HL-60 (cell line): ENCODE data around the gene MCU.

Experiments
- DNase-seq, 2 experiments: peaks; one replicate each; pipeline ENCODE4 v3.0.0-alpha.2; 2010 to 2020; ENCODE audit warnings: low read depth in 1 of 2, low spot score in 1 of 2
- H3K27ac ChIP-seq: fragments of 250-450 bp; sonication (Bioruptor Pico); replicated peaks from 2 replicates; pipeline ENCODE4 v1.5.1; 2020; ENCODE audit warnings: mild to moderate bottlenecking, moderate library complexity
- H3K27me3 ChIP-seq: fragments of 250-450 bp; sonication (Bioruptor Pico); 2 replicates; pipeline ENCODE4 v1.5.1; 2021; ENCODE audit warnings: mild to moderate bottlenecking, moderate library complexity; ENCODE audit not compliant: insufficient read depth, poor library complexity, severe bottlenecking
- H3K4me3 ChIP-seq: replicated peaks from 2 replicates; pipeline ENCODE4 v1.5.1; 2011; ENCODE audit warnings: mild to moderate bottlenecking, control low read depth, low read length; ENCODE audit not compliant: insufficient read depth
- CTCF ChIP-seq: IDR thresholded peaks from one replicate; pipeline ENCODE4 v1.5.1; 2011; ENCODE audit warnings: low read length, control low read depth, inconsistent platforms; ENCODE audit not compliant: insufficient read depth
- GABPA ChIP-seq: IDR thresholded peaks from 2 replicates; pipeline ENCODE4 v1.6.1; 2012; ENCODE audit warnings: low read depth
- POLR2AphosphoS5 ChIP-seq: IDR thresholded peaks from 2 replicates; pipeline ENCODE4 v1.6.1; 2012; ENCODE audit warnings: low read depth
- REST ChIP-seq: IDR thresholded peaks from 2 replicates; pipeline ENCODE4 v1.6.1; 2012; ENCODE audit warnings: low read depth; ENCODE audit not compliant: insufficient replicate concordance
- SPI1 ChIP-seq: IDR thresholded peaks from 2 replicates; pipeline ENCODE4 v1.6.1; 2012; ENCODE audit warnings: low read depth, mild to moderate bottlenecking, borderline replicate concordance

Gene MCU

GRCh38 chr10:72660220-72660619, 31.7 kb upstream of the MCU start:
- Histone ChIP-seq H3K27me3 (no peaks in the 10 kb centered on the region), H3K27ac (no peak overlapping the region), H3K4me3 (no peak overlapping the region)
- DNase-seq = no peak
- no peak for TF ChIP-seq CTCF
- no peak for TF ChIP-seq REST
- no peak for TF ChIP-seq GABPA
- no peak for TF ChIP-seq POLR2AphosphoS5
- TF ChIP-seq SPI1 = no peak

GRCh38 chr10:72661431-72661830, 30.5 kb upstream of the MCU start:
- H3K27ac ChIP-seq = no peak overlapping the region

GRCh38 chr10:72663971-72664370, 28.0 kb upstream of the MCU start:
- Histone ChIP-seq H3K27ac (no peak overlapping the region), H3K4me3 (no peak overlapping the region), H3K27me3 (no peaks in the 10 kb centered on the region)
- no peak for TF ChIP-seq CTCF
- TF ChIP-seq POLR2AphosphoS5 = no peak
- no peak for TF ChIP-seq SPI1
- TF ChIP-seq GABPA = no peak
- no peak for TF ChIP-seq REST
- DNase-seq = no peak

More at GRCh38 chr10:72661431-72661830, 30.5 kb upstream of the MCU start:
- Histone ChIP-seq H3K4me3 (no peak overlapping the region), H3K27me3 (no peaks in the 10 kb centered on the region)
- DNase-seq = no peak
- TF ChIP-seq CTCF (no peak), SPI1 (no peak), REST (no peak), POLR2AphosphoS5 (no peak), GABPA (no peak)
